PC-3 (cell line): Measurements from ENCODE around the gene JAKMIP1. TPM values are rescaled to one million over a fixed set of nuclear protein-coding genes. Genes with fewer than 3 reads are reported as not detected.

Experiments used
- ATAC-seq: fragments of 200-7000 bp; cut with Tn5 transposase; 2 replicates; pipeline ENCODE4 v1.9.1; 2020; ENCODE audit warnings: mild to moderate bottlenecking, moderate library complexity
- BruUV-seq: library from RNA; stranded (reverse); fragments of 400-500 nt; replicated peaks from 2 replicates; lab custom pipeline; 2021; lab: Mats Ljungman, UMichigan
- CTCF ChIA-PET: fragments of 300-600 bp; sonication (Branson Sonifier 250); formaldehyde crosslinking; loops from one replicate; lab custom pipeline; 2022; ENCODE audit warnings: antibody characterized with exemption; lab: Charles Lee
- POLR2A ChIA-PET: fragments of 300-600 bp; sonication (Branson Sonifier 250); formaldehyde crosslinking; loops from one replicate; lab custom pipeline; 2022; ENCODE audit warnings: antibody characterized with exemption; ENCODE audit not compliant: unreplicated experiment; lab: Charles Lee
- DNase-seq: peaks from one replicate; pipeline ENCODE4 v3.0.0-alpha.2; 2015
- H2AFZ ChIP-seq: fragments of 300-600 bp; sonication (generic); 2 replicates; pipeline ENCODE4 v1.6.0; 2016; ENCODE audit warnings: antibody characterized with exemption, low read length
- H3F3A ChIP-seq: fragments of 300-600 bp; sonication (generic); one replicate; pipeline ENCODE4 v1.6.0; 2017; ENCODE audit warnings: antibody characterized with exemption, low read length, control low read depth, mild to moderate bottlenecking; ENCODE audit not compliant: unreplicated experiment
- H3K27ac ChIP-seq: fragments of 300-600 bp; sonication (generic); 2 replicates; pipeline ENCODE4 v1.5.1; 2016; ENCODE audit warnings: mild to moderate bottlenecking, low read length
- H3K27me3 ChIP-seq: fragments of 300-600 bp; sonication (generic); 2 replicates; pipeline ENCODE4 v1.6.1; 2016; ENCODE audit warnings: low read length, mixed read lengths
- H3K36me3 ChIP-seq: fragments of 300-600 bp; sonication (generic); 2 replicates; pipeline ENCODE4 v1.6.1; 2016; ENCODE audit warnings: low read depth, mixed run types, low read length, mixed read lengths
- H3K4me1 ChIP-seq: fragments of 300-600 bp; sonication (generic); 2 replicates; pipeline ENCODE4 v1.5.1; 2016; ENCODE audit warnings: low read length; ENCODE audit not compliant: insufficient read depth
- H3K4me2 ChIP-seq: fragments of 300-600 bp; sonication (generic); 2 replicates; pipeline ENCODE4 v1.6.0; 2016; ENCODE audit warnings: low read length
- H3K4me3 ChIP-seq: fragments of 300-600 bp; sonication (generic); 2 replicates; pipeline ENCODE4 v1.5.1; 2016; ENCODE audit warnings: mild to moderate bottlenecking, low read length, mixed read lengths
- H3K79me2 ChIP-seq: fragments of 300-600 bp; sonication (generic); 2 replicates; pipeline ENCODE4 v1.6.1; 2017; ENCODE audit warnings: low read length, mixed read lengths
- H3K9ac ChIP-seq: fragments of 300-600 bp; sonication (generic); 2 replicates; pipeline ENCODE4 v1.6.0; 2016; ENCODE audit warnings: mild to moderate bottlenecking, low read length
- H3K9me2 ChIP-seq: fragments of 300-600 bp; sonication (generic); replicated peaks from 2 replicates; pipeline ENCODE4 v1.6.1; 2016; ENCODE audit warnings: mixed run types, low read length, mixed read lengths
- H3K9me3 ChIP-seq: fragments of 300-600 bp; sonication (generic); 2 replicates; pipeline ENCODE4 v1.6.1; 2016; ENCODE audit warnings: low read length, mixed read lengths
- H4K20me1 ChIP-seq: fragments of 300-600 bp; sonication (generic); 2 replicates; pipeline ENCODE4 v1.6.1; 2016; ENCODE audit warnings: low read length, mixed read lengths
- EZH2 ChIP-seq: fragments of 300-600 bp; sonication (generic); IDR thresholded peaks from one replicate; pipeline ENCODE4 v1.6.1; 2017; ENCODE audit warnings: antibody characterized with exemption, mild to moderate bottlenecking, low read length; ENCODE audit not compliant: unreplicated experiment
- EZH2phosphoT487 ChIP-seq: fragments of 300-600 bp; sonication (generic); IDR thresholded peaks from 2 replicates; pipeline ENCODE4 v1.6.1; 2018; ENCODE audit warnings: mild to moderate bottlenecking, antibody characterized with exemption, low read length, borderline replicate concordance
- intact Hi-C: fragments of 100-400 bp; cut with micrococcal nuclease; formaldehyde crosslinking; loops from 2 replicates; pipeline ENCODE4 v1.9.0; 2023
- total RNA-seq: library from RNA; depleted of rRNA; stranded (reverse); fragments of >200 nt; gene quantifications from 2 replicates; pipeline ENCODE4 v1.2.3, GENCODE V29; 2014
- TF ChIP-seq, protein P1 (sequence below): fragments of 300-600 bp; sonication (generic); conservative IDR thresholded peaks from 2 replicates; pipeline ENCODE4 v1.5.1; 2017; ENCODE audit warnings: antibody characterized with exemption, low read depth, mild to moderate bottlenecking, low read length

The JAKMIP1 gene
- total RNA-seq, 1 experiment from 2014 or later: 0.04 TPM

DNA sequence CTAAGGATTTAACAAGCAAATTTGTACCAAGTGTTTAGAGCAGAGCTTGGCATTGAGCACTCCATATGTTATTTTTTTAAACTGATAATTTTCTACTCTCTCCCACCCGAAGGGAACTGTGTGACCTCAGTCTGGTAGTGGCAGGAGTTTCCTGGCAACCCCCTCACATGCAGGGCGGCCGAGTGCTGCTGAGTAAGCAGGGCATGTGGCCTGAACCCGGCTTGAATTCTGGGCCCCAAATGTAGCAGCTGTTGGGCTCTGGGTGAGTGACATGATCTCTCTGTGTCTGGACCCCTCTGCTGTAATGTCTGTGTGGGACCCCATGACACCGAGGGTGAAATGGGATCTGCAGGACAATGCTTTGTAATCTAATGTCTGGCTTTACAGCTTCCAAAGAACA lies 168.5 kb downstream of the JAKMIP1 start:
- no peak overlapping the region for H2AFZ ChIP-seq
- peaks cover 39% of the 10 kb centered on the region for H3K27me3 ChIP-seq
- H3K4me2 ChIP-seq: no peak overlapping the region
- H3K4me3 ChIP-seq: no peak overlapping the region
- H3K9me2 ChIP-seq: no peaks in the 10 kb centered on the region
- CTCF ChIA-PET: no interaction called here
- no peaks in the 10 kb centered on the region for H3K36me3 ChIP-seq
- no peaks in the 10 kb centered on the region for H3K79me2 ChIP-seq
- no peaks in the 10 kb centered on the region for H3K4me1 ChIP-seq
- no peak for DNase-seq
- intact Hi-C loops: no loop called here
- ATAC-seq: no peak
- no peaks in the 10 kb centered on the region for H4K20me1 ChIP-seq
- no peak overlapping the region for H3K27ac ChIP-seq
- no TSS peak for BruUV-seq
- TF ChIP-seq EZH2phosphoT487 (no peak), EZH2 (no peak)
- TF ChIP-seq, protein P1, sequence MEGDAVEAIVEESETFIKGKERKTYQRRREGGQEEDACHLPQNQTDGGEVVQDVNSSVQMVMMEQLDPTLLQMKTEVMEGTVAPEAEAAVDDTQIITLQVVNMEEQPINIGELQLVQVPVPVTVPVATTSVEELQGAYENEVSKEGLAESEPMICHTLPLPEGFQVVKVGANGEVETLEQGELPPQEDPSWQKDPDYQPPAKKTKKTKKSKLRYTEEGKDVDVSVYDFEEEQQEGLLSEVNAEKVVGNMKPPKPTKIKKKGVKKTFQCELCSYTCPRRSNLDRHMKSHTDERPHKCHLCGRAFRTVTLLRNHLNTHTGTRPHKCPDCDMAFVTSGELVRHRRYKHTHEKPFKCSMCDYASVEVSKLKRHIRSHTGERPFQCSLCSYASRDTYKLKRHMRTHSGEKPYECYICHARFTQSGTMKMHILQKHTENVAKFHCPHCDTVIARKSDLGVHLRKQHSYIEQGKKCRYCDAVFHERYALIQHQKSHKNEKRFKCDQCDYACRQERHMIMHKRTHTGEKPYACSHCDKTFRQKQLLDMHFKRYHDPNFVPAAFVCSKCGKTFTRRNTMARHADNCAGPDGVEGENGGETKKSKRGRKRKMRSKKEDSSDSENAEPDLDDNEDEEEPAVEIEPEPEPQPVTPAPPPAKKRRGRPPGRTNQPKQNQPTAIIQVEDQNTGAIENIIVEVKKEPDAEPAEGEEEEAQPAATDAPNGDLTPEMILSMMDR: no peak
- POLR2A ChIA-PET: no interaction called here
- no peaks in the 10 kb centered on the region for H3K9me3 ChIP-seq
- no peak overlapping the region for H3K9ac ChIP-seq
- H3F3A ChIP-seq: no peaks in the 10 kb centered on the region

DNA sequence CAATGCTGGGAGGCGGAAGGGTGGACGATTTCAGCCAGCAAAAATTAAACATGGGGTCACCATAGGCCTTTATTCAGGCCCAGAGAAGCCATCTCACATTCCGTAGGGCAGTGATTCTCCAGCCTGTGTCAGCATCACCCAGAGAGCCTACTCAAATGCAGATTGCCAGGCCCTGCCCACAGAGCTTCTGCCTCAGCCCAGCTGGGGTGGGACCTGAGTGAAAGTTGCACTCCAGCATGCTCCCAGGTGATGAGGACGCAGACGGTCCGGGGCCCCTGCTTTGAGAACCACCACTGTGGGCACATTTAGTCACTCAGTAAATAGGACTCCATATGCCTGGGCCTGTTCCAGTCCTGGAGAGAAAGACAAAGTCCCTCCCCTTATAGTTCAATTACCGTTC lies 169.7 kb downstream of the JAKMIP1 start:
- Histone ChIP-seq H3K36me3 (no peaks in the 10 kb centered on the region), H4K20me1 (no peaks in the 10 kb centered on the region), H3K4me3 (no peak overlapping the region), H2AFZ (no peak overlapping the region), H3F3A (no peaks in the 10 kb centered on the region), H3K79me2 (no peaks in the 10 kb centered on the region), H3K4me2 (no peak overlapping the region), H3K9me3 (no peaks in the 10 kb centered on the region), H3K9me2 (no peaks in the 10 kb centered on the region), H3K4me1 (no peaks in the 10 kb centered on the region), H3K27ac (no peak overlapping the region), H3K27me3 (peaks cover 45% of the 10 kb centered on the region), H3K9ac (no peak overlapping the region)
- ChIA-PET CTCF (no interaction called here), POLR2A (no interaction called here)
- DNase-seq: no peak
- no peak for ATAC-seq
- intact Hi-C loops: no loop called here
- TF ChIP-seq EZH2phosphoT487 (no peak), EZH2 (no peak)
- TF ChIP-seq, protein P1: no peak
- BruUV-seq: no TSS peak

DNA sequence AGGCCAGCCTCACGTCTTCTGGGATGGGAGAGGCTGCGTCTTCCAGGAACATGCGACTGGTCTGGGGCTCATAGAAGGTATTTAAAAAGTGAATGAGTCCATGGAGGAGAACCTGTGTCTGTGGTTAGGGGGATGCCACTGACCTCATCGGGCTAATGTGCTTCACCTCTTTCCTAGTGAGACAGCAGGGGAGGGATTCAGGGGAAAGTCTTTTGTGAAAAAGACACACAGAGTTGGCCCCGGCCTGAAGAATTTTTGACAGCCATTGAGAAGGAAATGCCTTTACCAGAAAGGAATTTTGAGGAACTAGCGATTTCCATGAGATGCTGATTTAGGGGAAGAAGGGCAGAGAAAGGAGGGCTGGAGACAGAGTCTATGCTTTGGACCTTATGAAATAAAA lies 171.1 kb downstream of the JAKMIP1 start:
- Histone ChIP-seq H3K27me3 (peaks cover 48% of the 10 kb centered on the region), H3K4me1 (no peaks in the 10 kb centered on the region), H3K36me3 (no peaks in the 10 kb centered on the region), H3K79me2 (no peaks in the 10 kb centered on the region), H3K27ac (no peak overlapping the region), H3F3A (no peaks in the 10 kb centered on the region), H3K9me2 (no peaks in the 10 kb centered on the region), H2AFZ (no peak overlapping the region), H3K4me3 (no peak overlapping the region), H3K9ac (no peak overlapping the region), H3K9me3 (no peaks in the 10 kb centered on the region), H4K20me1 (no peaks in the 10 kb centered on the region), H3K4me2 (no peak overlapping the region)
- POLR2A ChIA-PET: no interaction called here
- BruUV-seq: no TSS peak
- no peak for TF ChIP-seq EZH2
- TF ChIP-seq, protein P1: no peak
- TF ChIP-seq EZH2phosphoT487: no peak
- CTCF ChIA-PET: no interaction called here
- ATAC-seq: no peak
- no peak for DNase-seq
- intact Hi-C loops: no loop called here
